ENCODE results near the gene TMEM184A.

Gene TMEM184A

GRCh38 chr7:1588978-1589377 lies 33.0 kb upstream of the TMEM184A start:
- Histone ChIP-seq H3K4me3 (ENCODE audit: low read depth, low read length) (no peak overlapping the region), H3K79me1 (ENCODE audit: low read length) (no peaks in the 10 kb centered on the region), H4K8ac (ENCODE audit: low read depth, low read length) (no peak overlapping the region), H3K4me2 (ENCODE audit: low read length) (no peak overlapping the region), H2BK12ac (ENCODE audit: low read length) (no peak overlapping the region), H3K36me3 (ENCODE audit: control insufficient read depth in 1 of 2, insufficient read depth in 2 of 2, low read length in 2 of 2) (no peaks in the 10 kb centered on the region), H3K4ac (ENCODE audit: low read depth, low read length) (no peak overlapping the region), H2BK120ac (ENCODE audit: insufficient read depth, low read length, poor library complexity) (no peak overlapping the region), H3K27me3 (ENCODE audit: insufficient read depth, low read length) (no peaks in the 10 kb centered on the region), H3K23ac (ENCODE audit: low read length) (no peak overlapping the region), H3K79me2 (ENCODE audit: control insufficient read depth, insufficient read depth, low read length, poor library complexity) (no peaks in the 10 kb centered on the region), H3K4me1 (ENCODE audit: control insufficient read depth in 1 of 2, insufficient read depth in 2 of 2, low read length in 2 of 2) (no peaks in the 10 kb centered on the region), H3K27ac (ENCODE audit: low read depth, low read length) (no peak overlapping the region), H3K9ac (ENCODE audit: low read length) (no peak overlapping the region), H2AFZ (ENCODE audit: insufficient read depth, low read length, poor library complexity) (no peak overlapping the region), H2AK5ac (ENCODE audit: low read length) (no peak overlapping the region), H4K12ac (ENCODE audit: low read depth, low read length) (no peak overlapping the region), H3K18ac (ENCODE audit: low read length) (no peak overlapping the region), H3K9me3 (ENCODE audit: insufficient read depth, low read depth, low read length) (peaks cover 13% of the 10 kb centered on the region), H4K91ac (ENCODE audit: low read depth, low read length) (no peak overlapping the region), H3K14ac (ENCODE audit: low read length) (no peak overlapping the region), H2BK5ac (ENCODE audit: low read depth, low read length, poor library complexity) (no peak overlapping the region)
- DNase-seq, result no peak
- no CpG with 5 or more reads among the region's 1 CpG for WGBS (ENCODE audit: extremely low coverage, insufficient coverage, insufficient read length)

GRCh38 chr7:1587738-1588137 lies 31.7 kb upstream of the TMEM184A start:
- no peak overlapping the region for H3K14ac ChIP-seq (ENCODE audit: low read length)
- no peaks in the 10 kb centered on the region for H3K4me1 ChIP-seq (ENCODE audit: control insufficient read depth in 1 of 2, insufficient read depth in 2 of 2, low read length in 2 of 2)
- H2BK12ac ChIP-seq (ENCODE audit: low read length), result no peak overlapping the region
- no peak overlapping the region for H3K4me3 ChIP-seq (ENCODE audit: low read depth, low read length)
- no peak overlapping the region for H4K91ac ChIP-seq (ENCODE audit: low read depth, low read length)
- H3K79me2 ChIP-seq (ENCODE audit: control insufficient read depth, insufficient read depth, low read length, poor library complexity), result no peaks in the 10 kb centered on the region
- no peak overlapping the region for H3K18ac ChIP-seq (ENCODE audit: low read length)
- no peak for DNase-seq
- H3K4ac ChIP-seq (ENCODE audit: low read depth, low read length), result no peak overlapping the region
- no peak overlapping the region for H2BK120ac ChIP-seq (ENCODE audit: insufficient read depth, low read length, poor library complexity)
- WGBS (ENCODE audit: extremely low coverage, insufficient coverage, insufficient read length), result no CpG with 5 or more reads among the region's 12 CpGs
- H3K27ac ChIP-seq (ENCODE audit: low read depth, low read length), result no peak overlapping the region
- H3K4me2 ChIP-seq (ENCODE audit: low read length), result no peak overlapping the region
- peaks cover 13% of the 10 kb centered on the region for H3K9me3 ChIP-seq (ENCODE audit: insufficient read depth, low read depth, low read length)
- H2AK5ac ChIP-seq (ENCODE audit: low read length), result no peak overlapping the region
- no peak overlapping the region for H2BK5ac ChIP-seq (ENCODE audit: low read depth, low read length, poor library complexity)
- no peaks in the 10 kb centered on the region for H3K27me3 ChIP-seq (ENCODE audit: insufficient read depth, low read length)
- no peak overlapping the region for H2AFZ ChIP-seq (ENCODE audit: insufficient read depth, low read length, poor library complexity)
- H3K9ac ChIP-seq (ENCODE audit: low read length), result no peak overlapping the region
- H4K8ac ChIP-seq (ENCODE audit: low read depth, low read length), result no peak overlapping the region
- H3K36me3 ChIP-seq (ENCODE audit: control insufficient read depth in 1 of 2, insufficient read depth in 2 of 2, low read length in 2 of 2), result no peaks in the 10 kb centered on the region
- H3K23ac ChIP-seq (ENCODE audit: low read length), result no peak overlapping the region
- H4K12ac ChIP-seq (ENCODE audit: low read depth, low read length), result no peak overlapping the region
- H3K79me1 ChIP-seq (ENCODE audit: low read length), result no peaks in the 10 kb centered on the region

- no peaks in the 10 kb centered on the region for H3K79me1 ChIP-seq (ENCODE audit: low read length)
- H3K4ac ChIP-seq (ENCODE audit: low read depth, low read length), result no peak overlapping the region
- H3K27me3 ChIP-seq (ENCODE audit: insufficient read depth, low read length), result no peaks in the 10 kb centered on the region
- H3K18ac ChIP-seq (ENCODE audit: low read length), result no peak overlapping the region
- WGBS (ENCODE audit: extremely low coverage, insufficient coverage, insufficient read length), result no CpG with 5 or more reads among the region's 42 CpGs
- no peak overlapping the region for H3K9ac ChIP-seq (ENCODE audit: low read length)
- H3K27ac ChIP-seq (ENCODE audit: low read depth, low read length), result no peak overlapping the region
- H2BK12ac ChIP-seq (ENCODE audit: low read length), result no peak overlapping the region
- no peak overlapping the region for H3K4me2 ChIP-seq (ENCODE audit: low read length)
- H3K23ac ChIP-seq (ENCODE audit: low read length), result no peak overlapping the region
- no peak overlapping the region for H4K8ac ChIP-seq (ENCODE audit: low read depth, low read length)
- no peak overlapping the region for H2BK5ac ChIP-seq (ENCODE audit: low read depth, low read length, poor library complexity)
- no peaks in the 10 kb centered on the region for H3K36me3 ChIP-seq (ENCODE audit: control insufficient read depth in 1 of 2, insufficient read depth in 2 of 2, low read length in 2 of 2)
- no peaks in the 10 kb centered on the region for H3K79me2 ChIP-seq (ENCODE audit: control insufficient read depth, insufficient read depth, low read length, poor library complexity)
- H4K12ac ChIP-seq (ENCODE audit: low read depth, low read length), result no peak overlapping the region
- H2BK120ac ChIP-seq (ENCODE audit: insufficient read depth, low read length, poor library complexity), result no peak overlapping the region
- no peak overlapping the region for H2AK5ac ChIP-seq (ENCODE audit: low read length)
- no peak overlapping the region for H3K14ac ChIP-seq (ENCODE audit: low read length)
- H2AFZ ChIP-seq (ENCODE audit: insufficient read depth, low read length, poor library complexity), result no peak overlapping the region
- H3K4me1 ChIP-seq (ENCODE audit: control insufficient read depth in 1 of 2, insufficient read depth in 2 of 2, low read length in 2 of 2), result no peaks in the 10 kb centered on the region
- peaks cover 13% of the 10 kb centered on the region for H3K9me3 ChIP-seq (ENCODE audit: insufficient read depth, low read depth, low read length)
- no peak for DNase-seq
- H3K4me3 ChIP-seq (ENCODE audit: low read depth, low read length), result no peak overlapping the region
- no peak overlapping the region for H4K91ac ChIP-seq (ENCODE audit: low read depth, low read length)
Observed at GRCh38 chr7:1586827-1587705, 31.1 kb upstream of the TMEM184A start.

- Histone ChIP-seq H3K18ac (ENCODE audit: low read length) (no peak overlapping the region), H3K9me3 (ENCODE audit: insufficient read depth, low read depth, low read length) (peaks cover 17% of the 10 kb centered on the region), H3K36me3 (ENCODE audit: control insufficient read depth in 1 of 2, insufficient read depth in 2 of 2, low read length in 2 of 2) (no peaks in the 10 kb centered on the region), H3K23ac (ENCODE audit: low read length) (no peak overlapping the region), H2AK5ac (ENCODE audit: low read length) (no peak overlapping the region), H4K12ac (ENCODE audit: low read depth, low read length) (no peak overlapping the region), H3K4me2 (ENCODE audit: low read length) (no peak overlapping the region), H3K14ac (ENCODE audit: low read length) (no peak overlapping the region), H3K79me2 (ENCODE audit: control insufficient read depth, insufficient read depth, low read length, poor library complexity) (no peaks in the 10 kb centered on the region), H3K27ac (ENCODE audit: low read depth, low read length) (no peak overlapping the region), H3K4me3 (ENCODE audit: low read depth, low read length) (no peak overlapping the region), H3K27me3 (ENCODE audit: insufficient read depth, low read length) (no peaks in the 10 kb centered on the region), H2BK5ac (ENCODE audit: low read depth, low read length, poor library complexity) (no peak overlapping the region), H3K4ac (ENCODE audit: low read depth, low read length) (no peak overlapping the region), H2AFZ (ENCODE audit: insufficient read depth, low read length, poor library complexity) (no peak overlapping the region), H2BK120ac (ENCODE audit: insufficient read depth, low read length, poor library complexity) (no peak overlapping the region), H2BK12ac (ENCODE audit: low read length) (no peak overlapping the region), H3K4me1 (ENCODE audit: control insufficient read depth in 1 of 2, insufficient read depth in 2 of 2, low read length in 2 of 2) (no peaks in the 10 kb centered on the region), H3K9ac (ENCODE audit: low read length) (no peak overlapping the region), H4K8ac (ENCODE audit: low read depth, low read length) (no peak overlapping the region), H4K91ac (ENCODE audit: low read depth, low read length) (no peak overlapping the region), H3K79me1 (ENCODE audit: low read length) (no peaks in the 10 kb centered on the region)
- WGBS (ENCODE audit: extremely low coverage, insufficient coverage, insufficient read length), result no CpG with 5 or more reads among the region's 34 CpGs
- DNase-seq, result no peak
Observed at GRCh38 chr7:1586126-1586826, 30.3 kb upstream of the TMEM184A start.
